SH-SY5Y (cell line): Measurements from ENCODE around the gene ST3GAL3.

Experiments used
- GATA2 ChIP-seq: IDR thresholded peaks from 2 replicates; pipeline ENCODE4 v1.6.1; 2011; ENCODE audit warnings: mild to moderate bottlenecking, low read depth, low read length
- GATA3 ChIP-seq: IDR thresholded peaks from 2 replicates; pipeline ENCODE4 v1.6.1; 2011; ENCODE audit warnings: low read depth, mild to moderate bottlenecking, low read length, moderate library complexity

- TF ChIP-seq GATA2 (no peak), GATA3 (no peak)
These were observed 2.5 kb upstream of the ST3GAL3 start for GRCh38 chr1:43704838-43705237.
